ENCODE results near the gene EFL1. TPM values are rescaled to one million over a fixed set of nuclear protein-coding genes. Genes with fewer than 3 reads are reported as not detected.

The EFL1 gene
- total RNA-seq, 1 experiment from 2014 or later: 21.6 TPM

GRCh38 chr15:82081914-82082762 lies 180.4 kb downstream of the EFL1 start:
- peak; percentile 90 for DNase-seq (ENCODE audit: low read depth)

GRCh38 chr15:82080774-82081173 lies 181.8 kb downstream of the EFL1 start:
- DNase-seq (ENCODE audit: low read depth): no peak

Other genes with a start within 250 kb of the EFL1 start
- gene MEX3B, start 216.7 kb downstream of the EFL1 start, total RNA-seq (2014; rRNA removed; shearing (Covaris generic)): 6.1 and 7.7 TPM in 2 replicates
- gene SAXO2, start 84 bp upstream of the EFL1 start, total RNA-seq (2014; rRNA removed; shearing (Covaris generic)): 1.8 and 11.0 TPM in 2 replicates
- gene GOLGA6L10, start 86.7 kb upstream of the EFL1 start, total RNA-seq (2014; rRNA removed; shearing (Covaris generic)): 0.24 and 0.74 TPM in 2 replicates
- gene GOLGA6L9, start 167.1 kb upstream of the EFL1 start, total RNA-seq (2014; rRNA removed; shearing (Covaris generic)): 2.0 and 2.1 TPM in 2 replicates

All from Daoy (cell line).